Esophagus muscularis mucosa (tissue), 4 donors: ENCODE measurements around the gene ALG11. TPM values are rescaled to one million over a fixed set of nuclear protein-coding genes. Genes with fewer than 3 reads are reported as not detected.
"Not testable (repeated sequence)": the region's sequence is repeated elsewhere in the genome, so short reads cannot be mapped to it uniquely, and the experiment has no call there.

Experiments used
- DNase-seq: peaks from one replicate; pipeline ENCODE4 v3.0.0-alpha.2; 2017; ENCODE audit errors: extremely low spot score
- H3K27ac ChIP-seq, 4 donors: fragments of 200-600 bp; sonication (generic); replicated peaks in 1 of 4; 1 replicate in 3 of 4; 2 replicates in 1 of 4; pipeline ENCODE4 v1.5.1; 2016 to 2019; ENCODE audit warnings: mild to moderate bottlenecking in 1 of 4
- H3K27me3 ChIP-seq, 4 donors: fragments of 200-600 bp; sonication (generic); one replicate each; pipeline versions ENCODE4 v1.5.1 to v1.6.0; 2016 to 2019
- H3K36me3 ChIP-seq, 4 donors: fragments of 200-600 bp; sonication (generic); one replicate each; pipeline ENCODE4 v1.5.1; 2016 to 2019
- H3K4me1 ChIP-seq, 4 donors: fragments of 200-600 bp; sonication (generic); one replicate each; pipeline ENCODE4 v1.5.1; 2016 to 2019
- H3K4me3 ChIP-seq, 4 donors: fragments of 200-600 bp; sonication (generic); 1 replicate in 2 of 4; 2 replicates in 2 of 4; pipeline ENCODE4 v1.5.1; 2016 to 2019; ENCODE audit warnings: mild to moderate bottlenecking in 4 of 4, moderate library complexity in 1 of 4
- H3K9me3 ChIP-seq, 4 donors: fragments of 200-600 bp; sonication (generic); 1 replicate in 3 of 4; 2 replicates in 1 of 4; pipeline ENCODE4 v1.5.1; 2016 to 2019
- CTCF ChIP-seq, 3 experiments: fragments of 200-600 bp in 2 of 3; fragments of 450-650 bp in 1 of 3; sonication (generic) in 2 of 3; IDR thresholded peaks; one replicate each; pipeline ENCODE4 v1.5.1; 2017 to 2019; ENCODE audit warnings: antibody characterized with exemption in 3 of 3, mild to moderate bottlenecking in 2 of 3, moderate library complexity in 1 of 3
- EP300 ChIP-seq: sonication (generic); formaldehyde crosslinking; IDR thresholded peaks from one replicate; pipeline ENCODE4 v1.6.1; 2017; ENCODE audit warnings: antibody characterized with exemption
- POLR2A ChIP-seq: fragments of 450-650 bp; IDR thresholded peaks from one replicate; pipeline ENCODE4 v1.6.1; 2017; ENCODE audit warnings: antibody characterized with exemption, moderate library complexity, mild to moderate bottlenecking, low read depth
- POLR2AphosphoS5 ChIP-seq, 2 donors: sonication (generic); formaldehyde crosslinking; IDR thresholded peaks; one replicate each; pipeline ENCODE4 v1.6.1; 2017; ENCODE audit warnings: antibody characterized with exemption in 2 of 2
- WGBS: methylation state at CpG from one replicate; pipeline ENCODE4 v1.1.5; 2018; 5-methylcytosine and 5-hydroxymethylcytosine counted together
- intact Hi-C: fragments of 100-400 bp; cut with DNase I; formaldehyde crosslinking; loops from one replicate; pipeline ENCODE4 v1.15.1; 2023
- total RNA-seq, 4 donors: library from RNA; depleted of rRNA; stranded (reverse); fragments of >200 nt; gene quantifications; one replicate each; pipeline versions ENCODE4 v1.1.0 to v1.2.1, GENCODE V29; 2016

Gene ALG11
- total RNA-seq, 4 donors from 2014 or later: 12.4 to 21.7 (median 16.3) TPM

- no peak overlapping the region for H3K4me3 ChIP-seq
- DNase-seq: no peak
- H3K4me1 ChIP-seq: peaks cover 0 to 18% (median 0%) of the 10 kb centered on the region in 4 donors
- no peak overlapping the region for H3K27ac ChIP-seq
- TF ChIP-seq EP300 (no peak), CTCF (IDR thresholded peaks at IDR 0.05) (no peak)
- no peaks in the 10 kb centered on the region for H3K9me3 ChIP-seq
- intact Hi-C loops: no loop called here
- peaks cover 0 to 42% (median 32%) of the 10 kb centered on the region in 4 donors for H3K36me3 ChIP-seq
- H3K27me3 ChIP-seq: no peaks in the 10 kb centered on the region
- 100% methylated on average over 1 of the region's 1 CpG for WGBS
Measured at GRCh38 chr13:52027832-52028231, 15.6 kb downstream of the ALG11 start.

DNA sequence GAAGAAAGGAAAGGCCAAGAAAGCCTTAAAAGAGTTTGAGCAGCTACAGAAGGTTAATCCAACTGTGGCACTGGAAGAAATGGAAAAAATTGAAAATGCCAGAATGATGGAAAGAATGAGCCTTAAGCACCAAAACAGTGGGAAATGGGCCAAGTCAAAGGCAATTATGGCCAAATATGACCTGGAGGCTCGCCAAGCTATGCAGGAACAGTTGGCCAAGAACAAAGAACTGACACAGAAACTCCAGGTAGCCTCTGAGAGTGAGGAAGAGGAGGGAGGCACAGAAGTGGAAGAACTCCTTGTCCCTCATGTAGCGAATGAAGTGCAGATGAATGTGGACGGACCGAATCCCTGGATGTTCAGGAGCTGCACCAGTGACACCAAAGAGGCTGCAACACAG, 17.4 kb downstream of the ALG11 start:
- Histone ChIP-seq H3K27ac (no peak overlapping the region), H3K27me3 (no peaks in the 10 kb centered on the region), H3K36me3 (peaks cover 0 to 28% (median 20%) of the 10 kb centered on the region in 4 donors), H3K4me1 (peaks cover 0 to 18% (median 0%) of the 10 kb centered on the region in 4 donors), H3K9me3 (no peaks in the 10 kb centered on the region), H3K4me3 (no peak overlapping the region)
- TF ChIP-seq CTCF (IDR thresholded peaks at IDR 0.05) (no peak), POLR2A (no peak), POLR2AphosphoS5 (IDR thresholded peaks at IDR 0.05) (no peak), EP300 (no peak)
- intact Hi-C loops: no loop called here
- 98% methylated on average over 4 of the region's 4 CpGs for WGBS
- DNase-seq: no peak

DNA sequence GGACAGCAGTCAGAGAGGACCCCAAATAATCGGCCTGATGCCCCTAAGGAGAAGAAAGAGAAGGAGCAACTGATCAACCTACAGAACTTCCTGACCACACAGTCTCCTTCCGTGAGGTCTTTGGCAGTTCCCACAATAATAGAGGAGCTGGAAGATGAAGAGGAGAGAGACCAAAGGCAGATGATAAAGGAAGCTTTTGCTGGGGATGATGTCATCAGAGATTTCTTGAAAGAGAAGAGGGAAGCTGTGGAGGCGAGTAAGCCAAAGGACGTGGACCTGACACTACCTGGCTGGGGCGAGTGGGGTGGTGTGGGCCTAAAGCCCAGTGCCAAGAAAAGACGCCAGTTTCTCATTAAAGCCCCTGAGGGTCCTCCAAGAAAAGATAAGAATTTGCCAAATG, 18.2 kb downstream of the ALG11 start:
- H3K4me3 ChIP-seq, H3K27me3 ChIP-seq, intact Hi-C loops, DNase-seq, H3K27ac ChIP-seq, H3K9me3 ChIP-seq: not testable (repeated sequence)
- Histone ChIP-seq H3K36me3 (peaks cover 0 to 20% (median 14%) of the 10 kb centered on the region in 4 donors), H3K4me1 (peaks cover 0 to 18% (median 0%) of the 10 kb centered on the region in 4 donors)
- WGBS: 99% methylated on average over 6 of the region's 6 CpGs

GRCh38 chr13:52033039-52033438, 20.8 kb downstream of the ALG11 start:
- 83% methylated on average over 2 of the region's 2 CpGs for WGBS
- intact Hi-C loops: no loop called here
- H3K36me3 ChIP-seq: peaks cover 0 to 13% (median 10%) of the 10 kb centered on the region in 4 donors
- no peaks in the 10 kb centered on the region for H3K9me3 ChIP-seq
- no peak for TF ChIP-seq EP300
- TF ChIP-seq POLR2AphosphoS5 (IDR thresholded peaks at IDR 0.05): no peak
- no peak for TF ChIP-seq CTCF (IDR thresholded peaks at IDR 0.05)
- TF ChIP-seq POLR2A: no peak
- H3K4me3 ChIP-seq: no peak overlapping the region
- H3K4me1 ChIP-seq: peaks cover 0 to 7% (median 0%) of the 10 kb centered on the region in 4 donors
- H3K27ac ChIP-seq: no peak overlapping the region
- H3K27me3 ChIP-seq: no peaks in the 10 kb centered on the region
- DNase-seq: no peak

DNA sequence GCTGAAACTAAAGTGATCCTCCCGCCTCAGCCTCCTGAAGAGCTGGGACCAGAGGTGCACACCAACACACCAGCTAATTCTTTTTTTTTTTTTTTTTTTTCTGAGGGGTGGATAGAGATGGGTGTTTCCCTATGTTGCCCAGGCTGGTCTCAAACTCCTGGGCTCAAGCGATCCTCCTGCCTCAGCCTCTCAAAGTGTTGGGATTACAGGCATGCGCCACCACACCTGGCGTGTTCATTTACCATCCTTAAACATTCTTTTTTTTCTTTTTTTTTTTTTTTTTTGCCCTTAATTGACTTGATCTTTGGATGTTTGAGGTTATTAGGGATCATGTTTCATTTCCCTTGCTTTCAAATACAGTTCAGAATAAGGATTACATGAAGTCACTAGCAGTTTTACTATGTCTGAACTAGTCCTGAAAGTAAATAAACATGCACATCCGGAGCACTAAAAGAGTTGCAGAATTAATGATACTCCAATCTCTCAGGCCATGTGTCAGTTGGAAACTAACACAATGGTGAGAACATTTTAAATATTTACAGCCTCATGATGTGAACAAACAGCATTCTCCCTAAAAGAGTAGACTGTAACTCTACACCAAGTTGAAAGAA, 22.5 kb downstream of the ALG11 start:
- Histone ChIP-seq H3K27ac (no peak overlapping the region), H3K4me3 (no peak overlapping the region), H3K36me3 (no peaks in the 10 kb centered on the region), H3K9me3 (no peaks in the 10 kb centered on the region), H3K4me1 (peaks cover 0 to 1% (median 0%) of the 10 kb centered on the region in 4 donors), H3K27me3 (no peaks in the 10 kb centered on the region)
- WGBS: 75% methylated on average over 5 of the region's 5 CpGs
- DNase-seq: no peak
- TF ChIP-seq POLR2AphosphoS5 (IDR thresholded peaks at IDR 0.05) (no peak), EP300 (no peak), POLR2A (no peak), CTCF (IDR thresholded peaks at IDR 0.05) (no peak)
- intact Hi-C loops: no loop called here
